Measurements from ENCODE around the gene ARMC3.

DNA sequence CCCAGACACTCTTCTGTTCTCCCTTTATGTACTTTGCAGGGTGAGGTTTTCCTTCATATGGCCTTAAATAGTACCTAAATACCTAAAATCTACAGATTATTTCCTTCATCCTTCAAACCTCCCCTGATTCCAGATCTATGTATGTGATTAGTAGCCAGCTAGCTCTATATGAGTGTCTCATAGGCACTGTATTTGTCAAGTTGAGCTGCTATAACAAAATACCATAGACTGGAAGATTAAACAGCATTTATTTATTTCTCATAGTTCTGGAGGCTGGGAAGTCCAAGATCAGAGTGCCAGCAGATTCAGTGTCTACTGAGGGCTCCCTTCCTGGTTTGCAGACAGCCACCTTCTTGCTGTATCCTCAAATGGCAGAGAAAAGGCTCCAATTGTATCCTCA lies 106.9 kb downstream of the ARMC3 start:
- TF ChIP-seq, protein P1, sequence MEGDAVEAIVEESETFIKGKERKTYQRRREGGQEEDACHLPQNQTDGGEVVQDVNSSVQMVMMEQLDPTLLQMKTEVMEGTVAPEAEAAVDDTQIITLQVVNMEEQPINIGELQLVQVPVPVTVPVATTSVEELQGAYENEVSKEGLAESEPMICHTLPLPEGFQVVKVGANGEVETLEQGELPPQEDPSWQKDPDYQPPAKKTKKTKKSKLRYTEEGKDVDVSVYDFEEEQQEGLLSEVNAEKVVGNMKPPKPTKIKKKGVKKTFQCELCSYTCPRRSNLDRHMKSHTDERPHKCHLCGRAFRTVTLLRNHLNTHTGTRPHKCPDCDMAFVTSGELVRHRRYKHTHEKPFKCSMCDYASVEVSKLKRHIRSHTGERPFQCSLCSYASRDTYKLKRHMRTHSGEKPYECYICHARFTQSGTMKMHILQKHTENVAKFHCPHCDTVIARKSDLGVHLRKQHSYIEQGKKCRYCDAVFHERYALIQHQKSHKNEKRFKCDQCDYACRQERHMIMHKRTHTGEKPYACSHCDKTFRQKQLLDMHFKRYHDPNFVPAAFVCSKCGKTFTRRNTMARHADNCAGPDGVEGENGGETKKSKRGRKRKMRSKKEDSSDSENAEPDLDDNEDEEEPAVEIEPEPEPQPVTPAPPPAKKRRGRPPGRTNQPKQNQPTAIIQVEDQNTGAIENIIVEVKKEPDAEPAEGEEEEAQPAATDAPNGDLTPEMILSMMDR (IDR thresholded peaks at IDR 0.05; ENCODE audit: poor library complexity, severe bottlenecking) = no peak
- TF ChIP-seq SMC3 (conservative IDR thresholded peaks at IDR 0.05; ENCODE audit: poor library complexity) (no peak), TAF1 (IDR thresholded peaks at IDR 0.05; ENCODE audit: low read depth) (no peak), EZH2 (IDR thresholded peaks at IDR 0.05; ENCODE audit: borderline replicate concordance, insufficient read depth, low read length, poor library complexity, severe bottlenecking) (no peak), RAD21 (conservative IDR thresholded peaks at IDR 0.05) (no peak)
